Right renal cortex interstitium (tissue), 3 donors: ENCODE data around the gene PGGHG. TPM values are rescaled to one million over a fixed set of nuclear protein-coding genes. Genes with fewer than 3 reads are reported as not detected.
"Not testable (repeated sequence)": the region's sequence is repeated elsewhere in the genome, so short reads cannot be mapped to it uniquely, and the experiment has no call there.

Experiments used
- DNase-seq, 3 donors: peaks; one replicate each; pipeline ENCODE4 v3.0.0-alpha.2; 2013; ENCODE audit warnings: low read depth in 3 of 3, low spot score in 2 of 3
- polyA plus RNA-seq, 3 donors: library from polyadenylated mRNA; unstranded; fragments of 120-200 nt; gene quantifications; one replicate each; pipeline ENCODE4 v1.2.1, GENCODE V29; 2013; ENCODE audit not compliant: insufficient read length in 3 of 3

The PGGHG gene
- polyA plus RNA-seq, 3 donors: 9.1 to 19.2 (median 11.4) TPM

- DNase-seq: not testable (repeated sequence)
These were observed 22.3 kb downstream of the PGGHG start for GRCh38 chr11:311013-311748.

- DNase-seq: no peak
These were observed 23.3 kb downstream of the PGGHG start for GRCh38 chr11:312092-312816.

GRCh38 chr11:313304-313786, 24.4 kb downstream of the PGGHG start:
- DNase-seq: no peak

- DNase-seq: no peak
These were observed 25.0 kb downstream of the PGGHG start, which contains the start of gene IFITM1 for GRCh38 chr11:313787-314553. Gene IFITM1, plus strand, starts transcription at chr11:314040. Its CDS starts 131 bp downstream, at chr11:314171.

GRCh38 chr11:314554-314875, 25.6 kb downstream of the PGGHG start:
- not testable (repeated sequence) for DNase-seq

GRCh38 chr11:315051-315481, 26.1 kb downstream of the PGGHG start:
- DNase-seq: no peak

- no peak for DNase-seq
These were observed 26.6 kb downstream of the PGGHG start for GRCh38 chr11:315516-315994.

GRCh38 chr11:316031-316701, 27.2 kb downstream of the PGGHG start:
- DNase-seq: no peak

- DNase-seq: no peak
These were observed 28.0 kb downstream of the PGGHG start for GRCh38 chr11:316891-317301.

GRCh38 chr11:317668-318404, 28.9 kb downstream of the PGGHG start:
- DNase-seq: not testable (repeated sequence)

GRCh38 chr11:318405-319120, 29.6 kb downstream of the PGGHG start:
- DNase-seq: not testable (repeated sequence)

GRCh38 chr11:319121-319887, 30.4 kb downstream of the PGGHG start:
- not testable (repeated sequence) for DNase-seq

- DNase-seq: not testable (repeated sequence)
These were observed 31.0 kb downstream of the PGGHG start for GRCh38 chr11:319888-320273.

GRCh38 chr11:324156-324555, 35.2 kb downstream of the PGGHG start:
- no peak for DNase-seq

GRCh38 chr11:324593-325517, 35.9 kb downstream of the PGGHG start:
- not testable (repeated sequence) for DNase-seq

GRCh38 chr11:325796-326591, 37.1 kb downstream of the PGGHG start:
- DNase-seq: no peak

- DNase-seq: no peak
These were observed 37.6 kb downstream of the PGGHG start for GRCh38 chr11:326592-326841.
